KG1 (cell line): ENCODE results near the gene ADGRL1.
"Not testable (repeated sequence)": the region's sequence is repeated elsewhere in the genome, so short reads cannot be mapped to it uniquely, and the experiment has no call there.

Source experiments
- DNase-seq: peaks from one replicate; lab custom pipeline; 2025; lab: John Stamatoyannopoulos, UW

The ADGRL1 gene

DNA sequence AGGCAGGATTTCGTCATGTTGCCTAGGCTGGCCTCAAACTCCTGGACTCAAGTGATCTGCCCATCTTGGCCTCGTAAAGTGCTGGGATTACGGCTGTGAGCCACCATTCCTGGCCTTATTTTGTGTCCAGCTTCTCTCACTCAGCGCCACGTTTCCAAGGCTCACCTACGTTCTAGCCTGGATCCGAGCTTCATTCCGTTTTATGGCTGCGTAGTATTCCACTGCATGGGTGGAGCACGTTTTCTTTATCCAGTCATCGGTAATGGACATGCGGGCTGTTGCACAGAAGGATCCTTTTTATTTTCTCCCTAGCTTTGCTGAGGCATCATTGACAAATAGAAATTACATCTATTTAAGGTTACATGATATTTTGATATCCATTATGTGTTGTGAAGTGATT is 16.6 kb downstream of the ADGRL1 start:
- DNase-seq = no peak

DNA sequence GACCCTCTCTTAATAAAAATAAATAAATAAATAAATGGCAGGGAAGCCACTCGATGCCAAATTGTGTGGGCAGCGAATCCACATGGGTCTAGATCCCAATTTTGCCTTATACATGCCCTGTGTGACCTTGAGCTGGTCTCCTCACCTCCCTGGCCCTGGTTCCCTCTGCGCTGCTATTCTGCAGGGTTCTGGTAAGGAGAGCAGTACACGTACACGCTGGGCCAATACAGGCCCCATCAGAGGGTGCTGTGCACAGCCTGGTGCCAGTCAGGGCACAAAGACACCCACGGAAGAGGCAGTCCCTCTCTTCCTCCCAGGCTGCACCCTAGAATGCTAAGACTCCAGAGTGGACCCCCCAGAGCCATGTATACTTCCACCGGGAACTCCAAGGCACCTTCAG is 17.9 kb downstream of the ADGRL1 start:
- DNase-seq = not testable (repeated sequence)

DNA sequence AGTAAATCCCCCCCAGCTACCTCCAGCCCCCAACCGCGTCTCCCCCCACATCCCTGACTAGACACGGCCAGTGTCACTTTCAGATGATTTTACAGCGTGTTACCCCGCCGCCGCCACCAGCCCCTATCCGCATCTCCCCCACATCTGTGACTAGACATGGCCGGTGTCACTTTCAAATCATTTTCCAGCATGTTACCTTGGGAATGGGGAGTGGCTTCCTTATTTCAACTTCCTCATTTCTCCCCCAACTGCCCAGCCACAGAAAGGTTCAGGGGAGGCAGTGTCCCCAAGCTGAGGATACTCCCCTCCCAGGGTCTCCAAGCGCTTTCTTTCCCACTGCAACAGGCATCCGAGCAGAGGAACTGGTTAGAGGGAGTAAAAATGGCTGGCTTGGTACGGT is 18.4 kb downstream of the ADGRL1 start:
- DNase-seq = no peak

DNA sequence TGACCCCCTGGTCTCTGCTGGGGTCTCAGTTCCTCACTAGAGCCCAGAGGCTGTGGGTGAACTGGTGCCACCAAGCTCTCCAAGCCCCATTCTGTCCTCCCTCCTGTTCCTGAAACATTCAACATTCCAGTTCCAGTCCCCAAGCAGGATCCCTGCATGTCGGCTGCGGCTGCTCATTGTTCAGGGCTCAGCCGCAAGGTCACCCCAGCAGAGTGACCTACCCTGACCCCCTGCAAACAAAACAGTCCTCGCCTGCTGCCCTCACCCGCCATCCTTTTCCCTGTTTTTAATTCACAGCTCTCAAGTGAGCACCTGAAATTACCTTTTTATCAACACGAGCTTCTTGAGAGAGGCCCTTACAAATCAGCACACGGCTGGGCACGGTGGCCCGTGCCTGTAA is 19.3 kb downstream of the ADGRL1 start:
- DNase-seq = not testable (repeated sequence)

DNA sequence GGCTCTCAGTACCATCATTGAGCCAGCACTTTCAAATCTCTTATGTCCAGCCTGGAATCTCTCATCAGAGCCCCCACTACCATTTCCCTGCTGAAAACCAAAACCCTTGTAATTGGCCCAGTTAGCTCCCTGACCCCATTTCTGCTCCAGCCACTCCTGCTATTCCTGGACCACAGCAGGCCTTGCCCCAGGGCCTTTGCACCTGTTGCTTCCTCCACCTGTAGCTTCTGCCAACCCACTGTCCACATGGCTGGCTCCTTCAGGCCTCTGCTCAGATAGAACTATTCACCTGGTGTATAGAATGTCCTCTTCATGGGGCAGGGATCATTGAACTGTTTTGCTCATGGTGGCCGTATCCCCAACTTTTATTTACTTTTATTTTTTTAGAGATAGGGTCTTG is 20.3 kb downstream of the ADGRL1 start:
- DNase-seq = not testable (repeated sequence)

DNA sequence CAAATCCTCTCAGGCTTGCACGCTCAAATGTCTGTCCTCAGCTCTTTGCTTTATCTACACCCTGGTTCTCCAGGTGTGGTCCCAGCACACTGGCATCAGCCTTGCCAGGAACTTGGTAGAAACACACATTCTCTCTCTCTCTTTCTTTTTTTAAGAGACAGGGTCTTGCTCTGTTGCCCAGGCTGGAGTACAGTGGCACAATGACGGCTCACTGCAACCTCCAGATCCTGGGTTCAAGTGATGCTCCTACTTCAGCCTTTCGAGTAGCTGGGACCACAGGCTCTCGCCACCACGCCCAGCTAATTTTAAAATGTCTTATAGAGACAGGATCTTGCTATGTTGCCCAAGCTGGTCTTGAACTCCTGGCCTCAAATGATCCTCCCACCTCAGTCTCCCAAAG is 20.8 kb downstream of the ADGRL1 start:
- DNase-seq = no peak

DNA sequence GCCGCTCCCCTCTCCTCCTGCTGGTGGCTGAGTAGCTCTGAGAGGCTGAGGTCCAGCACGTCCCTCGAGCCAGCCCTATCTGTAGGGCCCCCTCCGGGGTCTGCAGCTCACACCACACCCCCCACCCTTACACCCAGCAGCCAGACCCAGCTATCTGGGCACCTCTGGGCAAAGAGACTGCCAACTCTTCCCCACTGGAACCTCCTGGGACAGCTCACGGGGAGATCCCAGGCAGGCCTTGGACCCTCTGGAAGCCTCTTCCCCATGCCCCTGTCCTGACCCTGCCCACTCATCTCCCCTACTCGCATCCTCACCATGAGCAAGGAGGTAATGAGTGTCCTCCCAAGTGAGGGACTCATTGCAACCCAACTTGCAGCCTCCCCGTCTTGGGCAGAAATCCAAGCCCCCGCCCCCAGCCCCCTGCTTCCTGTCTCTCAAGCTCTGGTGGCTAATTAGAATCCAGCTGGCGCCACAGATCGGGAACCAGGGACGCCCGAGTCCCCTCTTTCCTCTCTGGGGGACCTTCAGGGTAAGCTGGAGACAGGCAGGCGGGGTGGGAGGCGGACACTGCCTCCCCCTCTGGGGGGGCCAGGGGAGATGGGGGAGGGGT is 22.1 kb downstream of the ADGRL1 start:
- no peak for DNase-seq

DNA sequence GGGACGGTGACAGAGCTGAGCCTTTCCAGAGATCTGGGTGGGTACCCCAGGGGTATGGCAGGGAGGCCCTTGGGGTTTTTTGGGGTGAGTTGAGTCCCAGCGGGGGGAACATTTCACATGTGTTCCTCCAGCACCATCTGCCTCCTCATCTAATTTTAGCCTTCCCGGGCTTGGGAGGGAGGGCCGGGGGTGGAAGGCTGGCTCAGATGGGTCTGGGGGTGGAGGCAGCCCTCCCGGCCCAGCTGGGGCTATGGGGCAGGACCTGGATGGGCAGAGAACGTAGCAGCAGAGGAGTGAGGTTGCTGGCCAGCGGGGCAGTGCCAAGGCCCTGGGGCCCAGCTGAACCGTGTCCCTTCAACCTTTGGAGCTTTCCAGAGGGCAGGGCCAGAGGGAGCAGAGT is 23.5 kb downstream of the ADGRL1 start:
- no peak for DNase-seq

DNA sequence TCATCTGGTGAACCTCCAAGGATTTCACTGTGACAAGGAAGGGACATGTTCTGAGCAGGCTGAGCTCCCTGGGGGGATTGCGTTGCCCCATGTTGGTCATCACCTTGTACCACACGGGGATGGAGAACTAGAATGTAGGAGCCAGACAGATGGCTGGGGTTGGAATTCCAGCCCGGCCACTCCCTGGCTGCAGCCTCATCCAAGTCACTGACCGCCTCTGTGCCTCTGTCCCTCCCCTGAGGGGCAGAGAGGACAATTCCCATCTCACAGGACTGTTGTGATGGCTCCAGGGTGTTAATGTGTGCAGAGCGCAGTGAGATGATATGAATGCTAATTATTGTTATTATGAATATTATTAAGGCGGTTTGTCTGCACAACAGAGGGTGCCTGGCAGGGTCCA is 24.1 kb downstream of the ADGRL1 start:
- no peak for DNase-seq

DNA sequence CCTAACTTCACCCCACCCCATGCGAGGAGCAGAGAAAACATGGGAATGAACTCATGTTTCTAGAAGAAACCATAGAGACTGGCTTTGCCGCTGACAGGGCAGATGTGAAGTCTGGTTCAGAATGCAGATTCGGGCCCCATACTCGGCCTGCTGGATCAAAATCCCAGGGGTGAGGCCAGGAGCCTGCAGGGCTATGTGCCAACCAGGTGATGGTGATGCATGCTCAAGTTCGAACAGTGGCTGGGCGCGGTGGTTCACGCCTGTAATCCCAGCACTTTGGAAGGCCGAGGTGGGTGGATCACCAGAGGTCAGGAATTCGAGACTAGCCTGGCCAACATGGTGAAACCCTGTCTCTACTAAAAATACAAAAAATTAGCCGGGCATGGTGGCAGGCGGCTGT is 24.8 kb downstream of the ADGRL1 start:
- not testable (repeated sequence) for DNase-seq

DNA sequence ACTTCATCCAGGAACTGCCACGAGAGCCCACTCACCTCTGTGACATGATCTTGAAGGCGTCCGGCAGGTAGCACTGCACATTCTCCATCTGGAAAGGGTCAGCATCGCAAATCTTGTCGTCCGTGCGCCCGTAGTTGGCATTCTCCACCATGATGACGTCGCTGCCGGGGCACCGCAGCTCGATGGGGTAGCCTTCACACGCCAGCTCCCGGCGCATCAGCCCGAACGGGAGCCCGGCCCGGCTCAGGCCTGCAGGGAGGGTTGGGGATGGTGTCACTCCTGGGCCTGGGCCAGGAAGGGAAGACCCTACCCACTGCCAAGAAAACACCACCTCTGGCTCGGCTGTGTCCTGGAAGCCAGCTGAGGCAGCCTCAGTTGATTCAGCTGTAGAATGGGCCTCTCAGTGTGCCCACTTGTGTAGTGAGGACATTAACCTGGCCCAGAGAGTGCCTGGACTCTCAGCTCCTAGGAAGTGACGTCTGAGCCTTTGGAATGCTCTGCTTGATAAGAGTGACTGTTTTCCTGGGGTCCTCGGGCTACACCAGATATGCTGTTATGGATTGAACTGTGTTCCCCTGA is 28.4 kb downstream of the ADGRL1 start:
- no peak for DNase-seq

DNA sequence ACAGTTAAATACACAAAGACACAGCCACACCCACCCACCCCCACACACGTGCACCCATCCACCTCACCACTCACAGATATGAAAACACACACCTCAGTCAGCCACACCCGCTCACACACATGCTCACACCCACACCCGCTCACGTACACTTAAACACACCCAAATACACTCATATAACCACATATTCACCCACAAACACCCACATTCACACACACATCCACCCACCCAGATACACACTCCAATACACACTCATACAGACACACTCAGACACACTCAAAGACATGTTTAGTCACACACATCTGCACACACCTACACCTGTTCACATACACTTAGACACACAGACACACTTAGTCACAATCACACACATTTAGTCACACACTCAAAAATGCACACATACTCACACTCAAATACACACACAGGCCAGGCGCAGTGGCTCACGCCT is 30.6 kb downstream of the ADGRL1 start:
- DNase-seq = no peak

DNA sequence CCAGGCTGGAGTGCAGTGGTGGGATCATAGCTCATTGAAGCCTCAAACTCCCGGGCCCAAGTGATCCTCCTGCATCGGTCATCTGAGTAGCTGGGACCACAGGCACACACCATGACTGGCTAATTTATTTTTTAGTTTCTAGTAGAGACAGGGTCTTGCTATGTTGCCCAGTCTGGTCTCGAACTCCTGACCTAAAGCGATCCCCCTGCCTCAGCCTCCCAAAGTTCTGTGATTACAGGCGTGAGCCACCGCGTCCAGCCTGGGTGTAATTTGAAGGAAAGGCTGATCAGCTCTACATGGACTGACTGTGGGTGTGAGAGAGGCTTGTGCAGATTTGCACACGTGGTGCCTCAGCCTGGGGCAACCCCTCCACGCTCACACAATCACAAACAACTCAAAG is 31.1 kb downstream of the ADGRL1 start:
- DNase-seq = no peak

DNA sequence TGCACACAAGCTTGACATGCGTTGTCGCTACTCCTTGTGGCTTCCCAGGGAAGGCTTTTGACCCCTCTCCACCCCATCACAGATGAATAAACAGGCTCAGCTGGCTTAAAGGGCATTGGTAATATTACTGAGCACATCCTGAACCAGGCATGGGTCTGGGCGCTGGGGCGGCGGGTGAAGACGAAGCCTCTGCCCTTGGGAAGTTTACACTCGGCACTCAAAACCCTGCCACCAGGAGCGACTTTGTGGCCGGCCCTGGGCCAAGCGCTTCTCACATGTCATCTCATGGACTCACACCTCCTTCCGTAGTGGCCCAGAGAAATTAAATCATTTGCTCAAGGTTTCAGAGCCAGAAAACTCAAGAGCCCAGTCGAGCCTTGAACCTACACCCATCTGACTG is 37.0 kb downstream of the ADGRL1 start:
- no peak for DNase-seq

DNA sequence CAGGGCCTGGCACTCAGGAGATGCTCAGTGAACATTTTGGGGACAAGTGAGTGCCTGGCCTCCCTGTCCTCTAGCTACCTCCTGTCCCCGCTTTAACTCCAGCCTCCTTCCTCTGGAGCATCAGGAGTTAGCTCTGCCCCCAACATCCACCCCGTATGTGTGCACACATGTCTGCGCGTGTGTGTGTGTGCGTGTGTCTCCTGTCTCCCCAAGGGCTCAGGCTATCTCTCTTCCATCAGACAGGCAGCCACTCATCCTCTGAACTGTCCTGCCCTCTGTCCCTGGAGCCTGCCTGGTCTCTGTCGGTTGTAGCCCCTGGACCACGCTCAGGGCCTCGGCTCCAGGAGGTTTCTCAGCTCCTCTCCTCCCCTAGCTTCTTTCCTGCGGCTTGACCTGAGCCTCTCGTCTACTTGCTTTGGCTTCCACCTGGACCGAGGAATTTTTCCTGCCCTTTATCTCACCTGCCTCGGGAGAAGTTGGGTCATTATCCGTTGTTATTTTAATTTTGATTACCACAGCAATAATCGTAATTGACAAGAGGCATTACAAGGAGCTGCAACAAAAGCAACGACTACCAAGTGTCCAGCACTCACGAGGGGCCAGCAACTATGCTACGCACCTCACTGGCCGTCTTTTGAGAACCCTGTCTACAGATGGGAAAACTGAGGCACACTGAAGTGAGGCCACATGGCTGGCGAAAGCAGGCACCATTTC is 37.6 kb downstream of the ADGRL1 start:
- no peak for DNase-seq

DNA sequence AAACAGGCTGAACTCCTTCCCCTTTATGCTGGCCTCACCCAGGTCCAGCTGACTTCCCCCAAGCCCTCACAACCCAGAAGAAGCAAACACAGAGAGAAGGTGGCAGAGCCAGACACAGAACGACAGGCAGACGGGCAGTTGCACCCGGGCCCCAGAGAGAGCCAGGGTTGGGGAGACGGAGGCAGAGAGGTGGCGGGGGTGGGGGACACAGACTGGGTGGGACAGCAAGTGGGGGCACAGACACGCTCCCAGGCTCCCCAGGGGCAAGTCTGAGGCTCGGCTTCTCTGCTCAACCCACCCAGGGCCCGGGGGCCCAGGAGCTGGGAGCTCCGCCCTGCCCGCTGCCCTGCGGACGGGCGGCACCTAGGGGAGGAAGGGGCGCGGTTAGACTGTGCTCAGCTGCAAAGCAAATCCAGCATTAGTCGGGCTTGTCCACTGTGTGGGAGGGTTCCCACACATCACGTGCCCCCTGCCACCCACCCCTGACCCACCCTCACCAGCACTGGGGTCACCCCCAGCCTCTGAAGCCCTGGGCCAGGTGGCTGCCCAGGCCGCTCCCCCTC is 38.3 kb downstream of the ADGRL1 start:
- no peak for DNase-seq

DNA sequence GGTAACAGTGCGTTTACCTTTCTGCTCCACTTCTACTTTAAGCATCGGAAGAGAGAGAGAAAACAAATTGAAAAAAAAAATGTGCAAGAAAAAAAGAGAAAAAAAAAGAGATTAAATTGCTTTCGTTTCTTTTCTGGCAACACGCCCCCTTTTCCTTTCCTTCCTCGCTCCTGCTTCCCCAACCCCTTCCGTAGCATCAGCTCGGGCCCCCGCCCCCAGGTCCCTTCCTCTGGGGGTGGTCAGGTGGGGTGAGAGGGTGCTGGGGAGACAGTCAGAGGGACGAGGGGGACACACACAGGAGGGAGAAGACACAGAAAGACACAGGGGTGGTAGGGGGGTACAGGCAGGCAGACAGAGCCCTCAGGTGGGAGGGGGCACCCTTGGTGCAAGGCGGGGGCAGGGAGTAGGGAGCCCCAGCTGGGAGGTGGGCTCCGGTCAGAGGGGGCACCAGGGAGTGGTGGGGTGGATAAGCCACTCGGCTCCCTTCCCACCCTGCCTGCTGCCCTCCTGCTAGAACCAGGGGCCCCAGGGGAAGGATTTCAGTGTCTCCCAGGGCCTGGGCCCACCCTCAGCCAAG is 38.9 kb downstream of the ADGRL1 start:
- DNase-seq = no peak

DNA sequence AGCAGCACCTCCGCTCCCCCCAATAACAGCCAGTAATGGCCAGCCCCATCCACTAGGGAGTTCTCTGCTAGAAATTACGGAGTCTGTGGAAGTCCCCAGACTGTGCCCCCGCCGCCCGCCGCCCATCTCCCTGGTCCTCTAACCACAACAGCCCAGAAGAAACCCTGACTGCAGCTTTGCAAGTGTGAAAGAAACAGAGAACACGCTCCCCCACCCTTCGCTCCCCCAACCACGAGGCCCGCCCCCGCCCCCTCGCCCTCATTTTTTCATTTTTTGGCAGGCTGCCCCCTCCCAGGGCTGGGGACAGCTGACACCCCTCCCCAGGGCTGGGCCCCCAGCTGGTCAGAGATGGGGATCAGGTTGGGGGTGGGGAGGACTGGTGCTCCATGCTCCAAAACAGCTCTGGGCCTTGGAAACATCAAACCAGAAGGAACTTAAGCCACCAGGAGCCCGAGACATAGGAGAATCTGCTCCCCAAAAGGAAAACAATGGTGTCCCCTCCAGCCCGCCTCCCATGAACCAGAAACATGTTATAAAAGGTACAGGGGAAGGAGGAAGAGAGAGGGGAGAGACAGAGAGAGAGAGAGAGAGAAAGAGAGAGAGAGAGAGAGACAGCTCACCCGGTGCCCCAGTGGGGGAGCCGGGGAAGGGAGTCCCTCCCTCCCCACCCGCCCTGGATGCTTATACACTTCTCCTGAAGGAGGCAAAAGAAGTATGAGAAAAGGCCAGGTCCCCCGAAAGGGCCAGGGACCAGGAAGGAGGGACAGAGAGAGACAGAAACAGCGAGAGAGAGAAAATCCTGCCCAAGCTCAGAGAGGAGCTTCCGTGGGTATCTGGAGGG is 39.8 kb downstream of the ADGRL1 start:
- no peak for DNase-seq

DNA sequence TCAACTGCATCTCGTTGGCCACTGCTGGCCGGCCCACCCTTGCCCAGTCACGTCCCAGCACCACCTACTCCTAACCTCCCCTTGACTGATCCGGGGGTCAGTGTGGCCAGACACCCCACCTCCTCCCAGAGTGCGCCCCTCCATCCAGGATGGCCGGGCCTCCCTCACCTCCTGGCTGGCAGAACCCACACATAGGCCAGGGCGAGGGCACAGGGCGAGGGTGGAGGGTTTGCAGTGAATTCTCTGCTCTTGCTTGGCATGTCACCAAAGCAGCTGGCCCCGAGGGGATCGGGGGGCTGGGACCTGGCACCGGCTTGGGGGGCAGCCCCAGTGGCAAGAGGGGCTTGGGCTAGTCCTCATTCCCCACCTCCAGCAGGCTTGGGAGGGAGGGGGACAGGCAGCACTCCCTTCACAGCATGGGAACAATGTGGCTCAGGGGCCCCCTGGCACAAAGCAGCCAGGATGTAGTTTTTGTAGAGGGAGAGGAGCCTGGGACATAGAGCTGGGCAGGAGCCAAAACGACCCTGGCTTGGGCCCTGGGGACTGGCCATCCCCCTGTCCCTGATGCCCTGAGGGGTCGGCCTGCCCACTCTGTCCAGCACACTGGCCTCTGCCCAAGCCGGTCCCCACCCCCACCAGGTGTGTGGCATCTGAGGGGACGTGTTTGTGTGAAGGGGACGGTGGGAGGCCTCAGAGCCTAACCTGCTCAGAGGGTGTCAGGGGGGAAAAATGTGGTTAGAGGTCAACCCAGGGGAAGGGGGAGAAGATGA is 41.1 kb downstream of the ADGRL1 start:
- DNase-seq = no peak

DNA sequence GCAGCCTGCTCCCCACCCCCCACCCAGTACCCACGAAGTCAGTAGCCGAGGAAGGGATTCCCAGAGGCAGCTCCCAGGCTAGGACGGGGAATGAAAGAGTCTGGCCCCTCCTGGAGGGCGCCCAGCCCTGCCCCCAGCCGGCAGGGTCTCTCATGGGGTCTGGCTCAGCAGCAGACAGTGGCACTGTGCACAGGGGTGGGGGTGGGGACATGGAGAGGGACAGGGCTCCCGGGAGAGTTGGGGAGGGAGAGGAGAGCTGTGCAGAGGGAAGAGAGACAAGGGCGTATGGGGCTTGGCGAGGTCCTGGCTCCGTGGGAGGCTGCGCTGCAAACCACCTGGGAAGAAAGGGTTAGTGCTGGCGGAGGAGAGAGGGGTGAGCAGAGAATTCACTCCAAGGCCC is 41.9 kb downstream of the ADGRL1 start:
- no peak for DNase-seq

DNA sequence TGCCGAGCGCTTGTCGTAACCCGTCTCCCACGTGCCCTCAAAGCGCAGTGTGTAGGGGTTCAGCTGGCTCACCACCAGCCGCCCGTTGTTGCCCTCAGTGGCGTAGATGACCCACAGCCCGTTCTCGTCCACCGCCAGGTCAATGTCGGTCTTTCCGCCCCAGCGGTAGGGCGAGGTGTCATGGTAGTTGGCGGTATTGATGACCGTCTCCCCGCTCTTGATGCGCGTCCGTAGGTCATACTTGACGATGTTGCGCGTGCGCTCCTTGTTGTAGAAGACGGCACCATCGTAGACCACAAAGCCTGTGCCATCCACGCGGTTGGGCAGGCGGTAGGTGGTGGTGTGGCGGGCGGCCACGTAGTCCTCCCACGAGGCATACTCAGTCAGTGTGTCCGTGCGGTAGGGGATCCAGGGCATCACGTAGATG is 43.1 kb downstream of the ADGRL1 start:
- DNase-seq = no peak
